Measurements from ENCODE around the gene RALB. TPM values are rescaled to one million over a fixed set of nuclear protein-coding genes. Genes with fewer than 3 reads are reported as not detected.

The RALB gene
- total RNA-seq, 2 experiments from 2014 or later = 39.4 to 45.4 TPM

DNA sequence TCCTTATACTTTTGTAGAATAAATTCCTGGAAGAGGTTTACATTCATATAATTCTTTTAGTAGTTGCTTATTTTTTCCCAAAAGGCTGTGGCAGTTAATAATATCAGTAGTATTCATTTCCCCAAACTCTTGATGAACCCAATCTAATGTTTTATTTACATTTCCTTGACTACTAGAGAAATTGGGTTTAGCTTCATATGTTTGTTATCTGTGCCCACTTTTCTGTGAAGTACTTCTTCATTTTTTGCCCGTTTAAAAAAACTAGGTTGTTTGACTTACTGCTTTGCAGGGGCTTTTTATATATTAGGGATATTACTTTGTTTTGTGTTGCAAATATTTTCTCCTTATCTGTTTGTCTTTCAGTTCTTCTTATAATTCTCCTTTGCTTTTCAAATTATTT is 17.2 kb downstream of the RALB start:
- H3K27me3 Mint-ChIP-seq (ENCODE audit: low read depth) = no peaks in the 10 kb centered on the region
- no peak overlapping the region for H3K27ac Mint-ChIP-seq
- H3K36me3 Mint-ChIP-seq (ENCODE audit: low read depth) = peaks cover 50% of the 10 kb centered on the region
- ATAC-seq (no peak), DNase-seq (no peak)
- peaks cover 19% of the 10 kb centered on the region for H3K9me3 Mint-ChIP-seq (ENCODE audit: insufficient read depth)
- no peak overlapping the region for H3K4me3 Mint-ChIP-seq
- CTCF ChIA-PET = interaction anchor here (1.2 to 1.4 kb wide), 2 partner anchors 14 to 43 kb away, joined by 4 to 5 read pairs; no protein-coding TSS in a partner anchor
- H3K4me1 Mint-ChIP-seq (ENCODE audit: low read depth) = peaks cover 40% of the 10 kb centered on the region
- POLR2A ChIA-PET = no interaction called here

DNA sequence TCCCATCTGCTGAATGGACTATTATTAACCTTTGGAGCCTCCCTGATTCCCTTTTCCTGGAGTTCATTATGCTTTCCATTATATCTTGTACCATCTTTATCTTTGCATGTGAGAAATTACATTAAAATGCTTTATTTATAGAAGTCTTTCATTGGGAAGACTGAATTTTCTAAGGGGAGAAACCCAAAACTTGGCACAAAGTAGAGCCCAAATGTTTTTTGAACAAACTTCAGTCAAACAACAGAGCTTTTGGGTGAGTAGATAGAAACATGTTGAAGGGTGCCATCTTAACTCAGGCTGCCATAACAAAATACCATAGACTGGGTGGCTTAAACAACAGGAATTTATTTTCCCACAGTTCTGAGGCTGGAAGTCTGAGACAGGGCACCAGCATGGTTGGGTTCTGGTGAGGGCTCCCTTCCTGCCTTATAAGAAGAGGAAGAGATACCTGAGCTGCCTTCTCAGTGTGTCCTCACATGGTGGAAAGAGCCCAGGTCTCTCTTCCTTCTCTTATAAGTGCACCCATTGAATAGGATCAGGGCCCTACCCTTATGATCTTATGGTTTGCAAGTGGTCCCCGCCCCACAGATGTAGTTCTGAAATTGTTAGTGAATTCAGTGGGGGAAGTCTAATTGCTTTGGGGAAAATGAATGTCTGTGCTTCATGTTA is 19.2 kb downstream of the RALB start:
- POLR2A ChIA-PET = no interaction called here
- Mint-ChIP-seq H3K27me3 (ENCODE audit: low read depth) (no peaks in the 10 kb centered on the region), H3K9me3 (ENCODE audit: insufficient read depth) (peaks cover 19% of the 10 kb centered on the region), H3K36me3 (ENCODE audit: low read depth) (peaks cover 57% of the 10 kb centered on the region), H3K27ac (no peak overlapping the region), H3K4me1 (ENCODE audit: low read depth) (peaks cover 40% of the 10 kb centered on the region), H3K4me3 (no peak overlapping the region)
- CTCF ChIA-PET = no interaction called here
- ATAC-seq (no peak), DNase-seq (no peak)

DNA sequence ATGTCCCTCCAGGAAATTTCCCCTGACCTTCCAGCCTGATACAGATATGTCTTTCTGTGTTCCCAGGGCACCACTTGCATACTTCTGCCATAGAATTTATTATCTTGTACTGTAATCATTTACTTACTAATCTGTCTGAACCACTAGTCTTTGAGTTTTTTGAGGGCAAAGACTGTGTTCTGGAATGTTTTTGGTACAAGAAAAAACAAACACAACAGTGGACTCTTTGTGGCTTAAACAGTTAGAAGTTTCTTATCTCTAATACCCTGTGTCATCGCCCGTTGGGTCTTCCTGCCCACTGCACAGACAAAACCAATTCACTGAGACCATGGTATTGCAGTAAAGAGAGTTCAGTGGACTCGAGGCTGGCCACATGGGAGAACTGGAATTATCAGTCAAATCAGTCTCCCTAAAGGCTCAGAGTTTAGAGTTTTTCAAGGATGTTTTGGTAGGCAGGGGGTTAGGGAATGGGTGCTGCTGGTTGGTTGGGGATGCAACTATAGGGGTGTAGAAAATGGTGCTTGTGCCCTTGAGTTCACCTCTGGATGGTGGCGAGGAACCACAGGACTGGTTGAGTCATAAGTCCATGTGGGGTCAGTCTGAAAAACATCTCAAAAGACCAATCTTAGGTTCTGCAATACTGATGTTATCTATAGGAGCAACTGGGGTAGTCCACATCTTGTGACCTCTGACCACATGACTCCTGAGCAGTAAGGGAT is 20.3 kb downstream of the RALB start:
- no peak overlapping the region for H3K27ac Mint-ChIP-seq
- no peak overlapping the region for H3K4me3 Mint-ChIP-seq
- H3K9me3 Mint-ChIP-seq (ENCODE audit: insufficient read depth) = peaks cover 19% of the 10 kb centered on the region
- no peak for DNase-seq
- POLR2A ChIA-PET = no interaction called here
- no peaks in the 10 kb centered on the region for H3K27me3 Mint-ChIP-seq (ENCODE audit: low read depth)
- H3K36me3 Mint-ChIP-seq (ENCODE audit: low read depth) = peaks cover 56% of the 10 kb centered on the region
- no peak for ATAC-seq
- peaks cover 40% of the 10 kb centered on the region for H3K4me1 Mint-ChIP-seq (ENCODE audit: low read depth)
- CTCF ChIA-PET = no interaction called here

GRCh38 chr2:120275617-120276400 is 23.2 kb downstream of the RALB start:
- Mint-ChIP-seq H3K4me3 (no peak overlapping the region), H3K27ac (no peak overlapping the region), H3K27me3 (ENCODE audit: low read depth) (no peaks in the 10 kb centered on the region), H3K9me3 (ENCODE audit: insufficient read depth) (peaks cover 9% of the 10 kb centered on the region), H3K36me3 (ENCODE audit: low read depth) (peaks cover 57% of the 10 kb centered on the region), H3K4me1 (ENCODE audit: low read depth) (peaks cover 30% of the 10 kb centered on the region)
- CTCF ChIA-PET = interaction anchor here (1.6 kb wide), 1 partner anchor 100 kb away, joined by 4 read pairs; no protein-coding TSS in a partner anchor
- no peak for ATAC-seq
- POLR2A ChIA-PET = interaction anchor here (0.8 kb wide), 1 partner anchor 25 kb away, joined by 3 read pairs; no protein-coding TSS in a partner anchor
- DNase-seq = no peak

- POLR2A ChIA-PET = no interaction called here
- CTCF ChIA-PET = no interaction called here
- H3K4me1 Mint-ChIP-seq (ENCODE audit: low read depth) = peaks cover 18% of the 10 kb centered on the region
- peaks cover 9% of the 10 kb centered on the region for H3K9me3 Mint-ChIP-seq (ENCODE audit: insufficient read depth)
- DNase-seq = no peak
- no peak overlapping the region for H3K27ac Mint-ChIP-seq
- H3K36me3 Mint-ChIP-seq (ENCODE audit: low read depth) = peaks cover 48% of the 10 kb centered on the region
- no peak overlapping the region for H3K4me3 Mint-ChIP-seq
- no peak for ATAC-seq
- no peaks in the 10 kb centered on the region for H3K27me3 Mint-ChIP-seq (ENCODE audit: low read depth)
These were observed 25.0 kb downstream of the RALB start for GRCh38 chr2:120277505-120278205.

- DNase-seq = no peak
- peaks cover 46% of the 10 kb centered on the region for H3K36me3 Mint-ChIP-seq (ENCODE audit: low read depth)
- no peak overlapping the region for H3K4me3 Mint-ChIP-seq
- H3K27me3 Mint-ChIP-seq (ENCODE audit: low read depth) = no peaks in the 10 kb centered on the region
- peaks cover 6% of the 10 kb centered on the region for H3K4me1 Mint-ChIP-seq (ENCODE audit: low read depth)
- no peak for ATAC-seq
- peaks cover 9% of the 10 kb centered on the region for H3K9me3 Mint-ChIP-seq (ENCODE audit: insufficient read depth)
- no peak overlapping the region for H3K27ac Mint-ChIP-seq
- POLR2A ChIA-PET = no interaction called here
- CTCF ChIA-PET = interaction anchor here (0.7 kb wide), 1 partner anchor 34 kb away, joined by 3 read pairs; no protein-coding TSS in a partner anchor
These were observed 26.2 kb downstream of the RALB start for GRCh38 chr2:120278901-120279300.

DNA sequence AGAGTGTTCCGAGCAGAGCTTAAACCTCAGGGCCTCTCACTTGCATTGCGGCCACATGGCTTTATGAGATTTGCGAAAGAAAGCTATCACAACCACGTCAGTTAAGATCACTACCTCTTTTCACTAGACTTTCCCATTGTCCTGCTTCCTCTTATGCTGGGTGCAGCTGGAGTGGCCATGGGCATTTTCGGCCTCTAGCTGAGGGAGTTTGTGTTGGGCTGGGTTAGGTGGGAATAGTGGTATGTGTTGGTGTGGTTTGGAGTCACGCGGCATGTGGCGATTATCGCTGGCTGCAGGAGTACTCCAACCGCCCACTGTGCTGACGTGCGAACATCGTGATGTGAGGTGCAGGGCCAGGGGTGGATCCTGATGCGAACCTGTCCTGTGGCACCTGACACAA is 27.1 kb downstream of the RALB start:
- no peak for ATAC-seq
- Mint-ChIP-seq H3K4me3 (no peak overlapping the region), H3K36me3 (ENCODE audit: low read depth) (peaks cover 43% of the 10 kb centered on the region), H3K4me1 (ENCODE audit: low read depth) (peaks cover under 1% of the 10 kb centered on the region), H3K27me3 (ENCODE audit: low read depth) (no peaks in the 10 kb centered on the region), H3K27ac (no peak overlapping the region), H3K9me3 (ENCODE audit: insufficient read depth) (peaks cover under 1% of the 10 kb centered on the region)
- CTCF ChIA-PET = no interaction called here
- DNase-seq = no peak
- POLR2A ChIA-PET = no interaction called here

DNA sequence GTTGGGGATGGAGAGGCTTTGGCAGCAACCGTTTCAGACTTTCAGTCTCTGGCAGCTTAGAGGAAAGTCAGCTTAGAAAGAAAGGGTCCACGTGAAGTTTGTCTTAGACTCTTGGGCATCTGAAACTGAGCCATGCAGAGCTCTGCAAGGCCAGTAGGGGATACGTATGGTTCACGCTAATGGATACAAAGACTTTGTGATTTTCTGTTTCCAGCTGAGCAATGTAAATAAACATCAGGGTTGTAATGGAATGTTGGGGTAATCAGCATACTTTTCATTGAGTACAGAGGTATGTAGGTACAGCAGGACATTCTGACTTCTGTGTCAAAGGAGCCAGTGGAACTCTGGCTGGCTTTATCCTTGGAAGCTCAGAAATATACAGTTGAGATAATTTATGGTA is 31.0 kb downstream of the RALB start:
- POLR2A ChIA-PET = no interaction called here
- Mint-ChIP-seq H3K4me1 (ENCODE audit: low read depth) (peaks cover 25% of the 10 kb centered on the region), H3K27ac (no peak overlapping the region), H3K4me3 (no peak overlapping the region), H3K27me3 (ENCODE audit: low read depth) (no peaks in the 10 kb centered on the region), H3K9me3 (ENCODE audit: insufficient read depth) (no peaks in the 10 kb centered on the region), H3K36me3 (ENCODE audit: low read depth) (peaks cover 45% of the 10 kb centered on the region)
- ATAC-seq = no peak
- CTCF ChIA-PET = interaction anchor here (0.6 to 2.3 kb wide), 10 partner anchors 9 to 386 kb away, joined by 3 to 9 read pairs (median 3); no protein-coding TSS in a partner anchor
- no peak for DNase-seq

DNA sequence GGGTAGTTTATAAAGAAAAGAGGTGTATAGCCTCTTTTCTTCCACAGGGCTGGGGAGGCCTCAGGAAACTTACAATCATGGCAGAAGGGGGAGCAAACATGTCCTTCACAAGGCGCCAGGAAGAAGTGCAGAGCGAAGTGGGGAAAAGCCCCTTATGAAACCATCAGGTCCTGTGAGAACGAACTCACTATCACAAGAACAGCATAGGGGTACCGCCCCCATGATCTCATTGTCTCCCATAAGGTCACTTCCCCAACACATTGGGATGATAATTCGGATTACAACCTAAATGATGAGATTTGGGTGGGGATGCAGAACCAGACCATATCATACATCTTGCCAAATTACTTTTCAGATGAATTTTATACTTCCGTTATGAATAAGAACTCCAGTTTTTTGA is 32.4 kb downstream of the RALB start:
- ChIA-PET CTCF (no interaction called here), POLR2A (no interaction called here)
- Mint-ChIP-seq H3K36me3 (ENCODE audit: low read depth) (peaks cover 45% of the 10 kb centered on the region), H3K4me1 (ENCODE audit: low read depth) (peaks cover 32% of the 10 kb centered on the region), H3K27me3 (ENCODE audit: low read depth) (no peaks in the 10 kb centered on the region), H3K9me3 (ENCODE audit: insufficient read depth) (no peaks in the 10 kb centered on the region), H3K27ac (no peak overlapping the region), H3K4me3 (no peak overlapping the region)
- no peak for ATAC-seq
- DNase-seq = no peak

- Mint-ChIP-seq H3K9me3 (ENCODE audit: insufficient read depth) (no peaks in the 10 kb centered on the region), H3K4me3 (peak overlapping the region; percentile 30), H3K27me3 (ENCODE audit: low read depth) (no peaks in the 10 kb centered on the region), H3K27ac (peak overlapping the region; percentile 82), H3K4me1 (ENCODE audit: low read depth) (peaks cover 51% of the 10 kb centered on the region), H3K36me3 (ENCODE audit: low read depth) (peaks cover 51% of the 10 kb centered on the region)
- ChIA-PET POLR2A (interaction anchor here (0.6 kb wide), 1 partner anchor 21 kb away, joined by 3 read pairs; no protein-coding TSS in a partner anchor), CTCF (interaction anchor here (1.5 to 6.7 kb wide), 2 partner anchors 25 to 112 kb away, joined by 5 to 38 read pairs; no protein-coding TSS in a partner anchor)
- no peak for DNase-seq
- peak; percentile 72 for ATAC-seq
These were observed 34.7 kb downstream of the RALB start for GRCh38 chr2:120287183-120288015.

DNA sequence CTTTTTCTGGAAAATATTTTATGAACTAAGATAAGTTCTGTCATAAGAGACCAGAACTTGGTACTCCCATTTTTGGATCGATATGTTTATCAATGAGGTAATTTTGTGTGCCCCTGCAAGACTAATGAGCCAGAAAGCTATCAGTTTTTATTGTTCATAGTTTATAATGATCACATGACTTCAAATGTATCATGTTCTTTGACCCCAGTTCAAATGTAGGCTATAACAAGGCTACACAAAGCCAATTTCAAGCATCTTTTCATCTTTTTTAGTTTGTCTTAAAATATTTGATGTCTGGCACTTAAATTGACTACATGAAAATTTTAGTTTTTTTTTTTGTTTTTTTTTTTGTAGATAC is 35.3 kb downstream of the RALB start:
- H3K27ac Mint-ChIP-seq = peak overlapping the region; percentile 82
- peaks cover 54% of the 10 kb centered on the region for H3K4me1 Mint-ChIP-seq (ENCODE audit: low read depth)
- H3K36me3 Mint-ChIP-seq (ENCODE audit: low read depth) = peaks cover 53% of the 10 kb centered on the region
- no peak for ATAC-seq
- H3K4me3 Mint-ChIP-seq = no peak overlapping the region
- ChIA-PET CTCF (interaction anchor here (6.7 kb wide), 1 partner anchor 24 kb away, joined by 38 read pairs; no protein-coding TSS in a partner anchor), POLR2A (interaction anchor here (0.6 kb wide), 1 partner anchor 21 kb away, joined by 3 read pairs; no protein-coding TSS in a partner anchor)
- no peak for DNase-seq
- no peaks in the 10 kb centered on the region for H3K27me3 Mint-ChIP-seq (ENCODE audit: low read depth)
- no peaks in the 10 kb centered on the region for H3K9me3 Mint-ChIP-seq (ENCODE audit: insufficient read depth)
